K562 (cell line): ENCODE measurements around the gene QRICH1. TPM values are rescaled to one million over a fixed set of nuclear protein-coding genes. Genes with fewer than 3 reads are reported as not detected.

ENCODE experiments used
- CHD7 ChIP-seq: fragments of 200-600 bp; sonication (generic); IDR thresholded peaks from one replicate; pipeline ENCODE4 v1.6.1; 2012; ENCODE audit warnings: mild to moderate bottlenecking, low read depth, low read length, inconsistent platforms
- E2F8 ChIP-seq: fragments of 450-650 bp; IDR thresholded peaks from 2 replicates; pipeline ENCODE4 v1.7.1; 2018; ENCODE audit warnings: mild to moderate bottlenecking, low read depth; ENCODE audit not compliant: partially characterized antibody
- HMG20B ChIP-seq: fragments of 250-450 bp; sonication (Bioruptor Pico); IDR thresholded peaks from 2 replicates; pipeline ENCODE4 v1.5.0; 2021; ENCODE audit warnings: mild to moderate bottlenecking
- HNRNPL ChIP-seq: fragments of 200-400 bp; formaldehyde crosslinking; IDR thresholded peaks from 2 replicates; pipeline ENCODE4 v1.6.1; 2017; ENCODE audit warnings: low read depth, mild to moderate bottlenecking, low read length
- NFATC3 ChIP-seq: fragments of 450-650 bp; IDR thresholded peaks from 2 replicates; pipeline ENCODE4 v1.6.1; 2017; ENCODE audit warnings: mild to moderate bottlenecking
- NR2C2 ChIP-seq, 2 experiments: fragments of 200-800 bp in 1 of 2; sonication (Bioruptor generic) in 1 of 2; sonication (generic) in 1 of 2; formaldehyde crosslinking in 1 of 2; IDR thresholded peaks; 2 replicates each; pipeline versions ENCODE4 v1.6.1 to v1.8.0; 2016 to 2022; ENCODE audit warnings: mild to moderate bottlenecking in 1 of 2, missing compliant biosample characterization in 1 of 2, missing genetic modification characterization in 1 of 2, missing genetic modification reagents in 1 of 2
- RBM17 ChIP-seq: fragments of 200-400 bp; formaldehyde crosslinking; IDR thresholded peaks from 2 replicates; pipeline ENCODE4 v1.6.1; 2017; ENCODE audit warnings: low read depth, mild to moderate bottlenecking, low read length, borderline replicate concordance
- ZKSCAN3 ChIP-seq: fragments of 250-450 bp; sonication (Bioruptor Pico); IDR thresholded peaks from 2 replicates; pipeline ENCODE4 v1.4.0; 2020
- ZNF124 ChIP-seq: sonication (generic); formaldehyde crosslinking; IDR thresholded peaks from 2 replicates; pipeline ENCODE4 v1.8.1; 2022; ENCODE audit warnings: missing genetic modification reagents
- polyA plus RNA-seq, 8 experiments: library from polyadenylated mRNA; depleted of rRNA in 4 of 8; stranded (reverse) in 5 of 8; unstranded in 3 of 8; fragments of >200 nt; fragmentation: Nextera tagmentation in 2 of 8; fragmentation: Illumina TruSeq in 1 of 8; extraction: Ambion mirVana in 2 of 8; extraction: Trizol in 1 of 8; gene quantifications; 2 replicates each; pipeline versions ENCODE4 v1.2.1 to v1.2.3, GENCODE V29; 2011 to 2014; ENCODE audit warnings: inconsistent platforms in 1 of 8, missing spikeins in 1 of 8
- total RNA-seq, 7 experiments: library from RNA; depleted of rRNA in 6 of 7; stranded (reverse); fragments of >200 nt in 6 of 7; fragmentation: Illumina TruSeq in 2 of 7; extraction: Trizol in 2 of 7; gene quantifications; 2 replicates each; pipeline versions ENCODE4 v1.2.1 to v1.2.3, GENCODE V29; 2011 to 2021; ENCODE audit warnings: low replicate concordance in 1 of 7

The QRICH1 gene
- total and polyA plus RNA-seq, 9 of the 15 experiments (the other 6 are each of a cell fraction or from before 2014, with no cell fraction given) = 20.1 to 99.2 (median 56.7) TPM

- TF ChIP-seq CHD7 (no peak), NR2C2 (CRISPR knock-in tag; IDR thresholded peaks at IDR 0.05) (no peak), NR2C2 (tag; IDR thresholded peaks at IDR 0.05) (peak; percentile 92), HNRNPL (peak; percentile 77; the same call in 1 of the 2 replicates), E2F8 (peak; percentile 87), NFATC3 (no peak), ZNF124 (CRISPR knock-in tag) (no peak), HMG20B (no peak), ZKSCAN3 (CRISPR knock-in tag) (no peak), RBM17 (no peak)
Observed at GRCh38 chr3:49120438-49121131, 26.7 kb upstream of the QRICH1 start, which contains the start of gene USP19 (continued).
